Measurements from ENCODE around the gene NTF4. TPM values are rescaled to one million over a fixed set of nuclear protein-coding genes. Genes with fewer than 3 reads are reported as not detected.

The NTF4 gene
- total RNA-seq, 1 experiment from 2014 or later, result 0.18 TPM

- Histone ChIP-seq H3K9me2 (replicated peaks; ENCODE audit: low read length) (no peaks in the 10 kb centered on the region), H3F3A (ENCODE audit: low read length, unreplicated experiment) (no peaks in the 10 kb centered on the region), H3K79me2 (ENCODE audit: low read length) (no peaks in the 10 kb centered on the region), H3K27ac (ENCODE audit: low read length) (no peak overlapping the region), H4K20me1 (ENCODE audit: low read length) (no peaks in the 10 kb centered on the region), H3K36me3 (ENCODE audit: low read depth, low read length) (peaks cover 40% of the 10 kb centered on the region), H3K4me3 (ENCODE audit: low read length) (no peak overlapping the region), H2AFZ (ENCODE audit: low read length) (no peak overlapping the region), H3K4me2 (ENCODE audit: low read length) (no peak overlapping the region), H3K27me3 (ENCODE audit: low read length) (no peaks in the 10 kb centered on the region), H3K9ac (ENCODE audit: low read length) (no peak overlapping the region), H3K9me3 (ENCODE audit: low read length) (no peaks in the 10 kb centered on the region), H3K4me1 (ENCODE audit: insufficient read depth, low read length) (no peaks in the 10 kb centered on the region)
- no TSS peak for BruUV-seq (replicated peaks)
- no peak for DNase-seq
- TF ChIP-seq EZH2phosphoT487 (IDR thresholded peaks at IDR 0.05; ENCODE audit: borderline replicate concordance, low read length) (no peak), EZH2 (IDR thresholded peaks at IDR 0.05; ENCODE audit: low read length, unreplicated experiment) (no peak)
- TF ChIP-seq, protein P1, sequence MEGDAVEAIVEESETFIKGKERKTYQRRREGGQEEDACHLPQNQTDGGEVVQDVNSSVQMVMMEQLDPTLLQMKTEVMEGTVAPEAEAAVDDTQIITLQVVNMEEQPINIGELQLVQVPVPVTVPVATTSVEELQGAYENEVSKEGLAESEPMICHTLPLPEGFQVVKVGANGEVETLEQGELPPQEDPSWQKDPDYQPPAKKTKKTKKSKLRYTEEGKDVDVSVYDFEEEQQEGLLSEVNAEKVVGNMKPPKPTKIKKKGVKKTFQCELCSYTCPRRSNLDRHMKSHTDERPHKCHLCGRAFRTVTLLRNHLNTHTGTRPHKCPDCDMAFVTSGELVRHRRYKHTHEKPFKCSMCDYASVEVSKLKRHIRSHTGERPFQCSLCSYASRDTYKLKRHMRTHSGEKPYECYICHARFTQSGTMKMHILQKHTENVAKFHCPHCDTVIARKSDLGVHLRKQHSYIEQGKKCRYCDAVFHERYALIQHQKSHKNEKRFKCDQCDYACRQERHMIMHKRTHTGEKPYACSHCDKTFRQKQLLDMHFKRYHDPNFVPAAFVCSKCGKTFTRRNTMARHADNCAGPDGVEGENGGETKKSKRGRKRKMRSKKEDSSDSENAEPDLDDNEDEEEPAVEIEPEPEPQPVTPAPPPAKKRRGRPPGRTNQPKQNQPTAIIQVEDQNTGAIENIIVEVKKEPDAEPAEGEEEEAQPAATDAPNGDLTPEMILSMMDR (conservative IDR thresholded peaks at IDR 0.05; ENCODE audit: low read depth, low read length), result no peak
- POLR2A ChIA-PET (ENCODE audit: unreplicated experiment), result no interaction called here
- ATAC-seq, result no peak
- CTCF ChIA-PET, result no interaction called here
- intact Hi-C loops (cut with micrococcal nuclease), result no loop called here
These were observed 39.7 kb upstream of the NTF4 start for GRCh38 chr19:49104229-49104864.

GRCh38 chr19:49103331-49104085 lies 38.9 kb upstream of the NTF4 start:
- no TSS peak for BruUV-seq (replicated peaks)
- no peak overlapping the region for H3K9ac ChIP-seq (ENCODE audit: low read length)
- H3K27ac ChIP-seq (ENCODE audit: low read length), result no peak overlapping the region
- H3F3A ChIP-seq (ENCODE audit: low read length, unreplicated experiment), result no peaks in the 10 kb centered on the region
- TF ChIP-seq, protein P1 (conservative IDR thresholded peaks at IDR 0.05; ENCODE audit: low read depth, low read length), result no peak
- TF ChIP-seq EZH2phosphoT487 (IDR thresholded peaks at IDR 0.05; ENCODE audit: borderline replicate concordance, low read length) (no peak), EZH2 (IDR thresholded peaks at IDR 0.05; ENCODE audit: low read length, unreplicated experiment) (no peak)
- peaks cover 2% of the 10 kb centered on the region for H4K20me1 ChIP-seq (ENCODE audit: low read length)
- H3K9me3 ChIP-seq (ENCODE audit: low read length), result no peaks in the 10 kb centered on the region
- H3K4me2 ChIP-seq (ENCODE audit: low read length), result no peak overlapping the region
- no peak overlapping the region for H3K4me3 ChIP-seq (ENCODE audit: low read length)
- ATAC-seq, result no peak
- H3K4me1 ChIP-seq (ENCODE audit: insufficient read depth, low read length), result no peaks in the 10 kb centered on the region
- no peak overlapping the region for H2AFZ ChIP-seq (ENCODE audit: low read length)
- peaks cover under 1% of the 10 kb centered on the region for H3K79me2 ChIP-seq (ENCODE audit: low read length)
- no peak for DNase-seq
- intact Hi-C loops (cut with micrococcal nuclease), result no loop called here
- H3K36me3 ChIP-seq (ENCODE audit: low read depth, low read length), result peaks cover 47% of the 10 kb centered on the region
- POLR2A ChIA-PET (ENCODE audit: unreplicated experiment), result no interaction called here
- H3K27me3 ChIP-seq (ENCODE audit: low read length), result no peaks in the 10 kb centered on the region
- no peaks in the 10 kb centered on the region for H3K9me2 ChIP-seq (replicated peaks; ENCODE audit: low read length)
- CTCF ChIA-PET, result no interaction called here

- H3K27ac ChIP-seq (ENCODE audit: low read length), result no peak overlapping the region
- peaks cover 3% of the 10 kb centered on the region for H3F3A ChIP-seq (ENCODE audit: low read length, unreplicated experiment)
- peaks cover 8% of the 10 kb centered on the region for H3K79me2 ChIP-seq (ENCODE audit: low read length)
- CTCF ChIA-PET, result no interaction called here
- no peaks in the 10 kb centered on the region for H3K9me2 ChIP-seq (replicated peaks; ENCODE audit: low read length)
- peaks cover 4% of the 10 kb centered on the region for H3K4me1 ChIP-seq (ENCODE audit: insufficient read depth, low read length)
- peaks cover 49% of the 10 kb centered on the region for H3K36me3 ChIP-seq (ENCODE audit: low read depth, low read length)
- no peak for ATAC-seq
- TF ChIP-seq, protein P1 (conservative IDR thresholded peaks at IDR 0.05; ENCODE audit: low read depth, low read length), result no peak
- TF ChIP-seq EZH2phosphoT487 (IDR thresholded peaks at IDR 0.05; ENCODE audit: borderline replicate concordance, low read length) (no peak), EZH2 (IDR thresholded peaks at IDR 0.05; ENCODE audit: low read length, unreplicated experiment) (no peak)
- H4K20me1 ChIP-seq (ENCODE audit: low read length), result peaks cover 8% of the 10 kb centered on the region
- no TSS peak for BruUV-seq (replicated peaks)
- H3K9me3 ChIP-seq (ENCODE audit: low read length), result no peaks in the 10 kb centered on the region
- H2AFZ ChIP-seq (ENCODE audit: low read length), result no peak overlapping the region
- intact Hi-C loops (cut with micrococcal nuclease), result no loop called here
- DNase-seq, result no peak
- no peak overlapping the region for H3K9ac ChIP-seq (ENCODE audit: low read length)
- no peak overlapping the region for H3K4me3 ChIP-seq (ENCODE audit: low read length)
- POLR2A ChIA-PET (ENCODE audit: unreplicated experiment), result no interaction called here
- no peaks in the 10 kb centered on the region for H3K27me3 ChIP-seq (ENCODE audit: low read length)
- no peak overlapping the region for H3K4me2 ChIP-seq (ENCODE audit: low read length)
These were observed 37.7 kb upstream of the NTF4 start for GRCh38 chr19:49102303-49102702.

Data from PC-3 (cell line).